Astrocyte of the cerebellum (primary cell): ENCODE measurements around the gene DHX38.
A peak's percentile ranks its signal among the peaks of the same experiment; 100 is the strongest.

ENCODE experiments used
- DNase-seq: peaks from one replicate; pipeline ENCODE4 v3.0.0-alpha.2; 2011; ENCODE audit warnings: low read depth
- H3K4me3 ChIP-seq: 2 replicates; pipeline ENCODE4 v1.5.1; 2011; ENCODE audit warnings: mild to moderate bottlenecking, low read depth, low read length, moderate library complexity
- in situ Hi-C: cut with HindIII; loops from 2 replicates; pipeline ENCODE4 v1.10.0; 2017; ENCODE audit warnings: low sequenced_read_pairs
- TF ChIP-seq, protein P1 (sequence below): IDR thresholded peaks from 2 replicates; pipeline ENCODE4 v1.5.1; 2012; ENCODE audit warnings: low read length, low read depth, moderate library complexity, mild to moderate bottlenecking; ENCODE audit errors: missing control alignments

DHX38 gene

DNA sequence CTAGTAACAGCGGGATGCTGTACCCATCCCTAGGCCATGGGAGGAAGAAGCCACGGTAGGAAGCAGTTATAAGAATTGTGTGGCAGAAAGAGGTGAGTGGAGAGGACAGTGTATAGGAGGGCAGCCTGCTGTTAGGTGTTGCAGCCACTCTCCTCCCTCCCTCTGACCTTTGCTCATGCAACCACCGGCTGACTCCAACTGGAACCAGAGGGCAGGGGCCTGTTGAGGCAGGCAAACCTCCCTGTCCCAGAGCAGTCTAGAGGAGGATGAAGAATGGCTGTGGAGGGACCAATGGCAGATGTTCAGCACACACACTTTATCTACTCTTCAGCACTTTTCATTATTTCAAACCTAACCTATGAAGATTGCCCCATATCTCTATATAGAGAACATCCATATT is 2.4 kb upstream of the DHX38 start:
- no peak for DNase-seq
- in situ Hi-C loops = no loop called here
- H3K4me3 ChIP-seq = no peak overlapping the region
- TF ChIP-seq, protein P1, sequence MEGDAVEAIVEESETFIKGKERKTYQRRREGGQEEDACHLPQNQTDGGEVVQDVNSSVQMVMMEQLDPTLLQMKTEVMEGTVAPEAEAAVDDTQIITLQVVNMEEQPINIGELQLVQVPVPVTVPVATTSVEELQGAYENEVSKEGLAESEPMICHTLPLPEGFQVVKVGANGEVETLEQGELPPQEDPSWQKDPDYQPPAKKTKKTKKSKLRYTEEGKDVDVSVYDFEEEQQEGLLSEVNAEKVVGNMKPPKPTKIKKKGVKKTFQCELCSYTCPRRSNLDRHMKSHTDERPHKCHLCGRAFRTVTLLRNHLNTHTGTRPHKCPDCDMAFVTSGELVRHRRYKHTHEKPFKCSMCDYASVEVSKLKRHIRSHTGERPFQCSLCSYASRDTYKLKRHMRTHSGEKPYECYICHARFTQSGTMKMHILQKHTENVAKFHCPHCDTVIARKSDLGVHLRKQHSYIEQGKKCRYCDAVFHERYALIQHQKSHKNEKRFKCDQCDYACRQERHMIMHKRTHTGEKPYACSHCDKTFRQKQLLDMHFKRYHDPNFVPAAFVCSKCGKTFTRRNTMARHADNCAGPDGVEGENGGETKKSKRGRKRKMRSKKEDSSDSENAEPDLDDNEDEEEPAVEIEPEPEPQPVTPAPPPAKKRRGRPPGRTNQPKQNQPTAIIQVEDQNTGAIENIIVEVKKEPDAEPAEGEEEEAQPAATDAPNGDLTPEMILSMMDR = no peak

GRCh38 chr16:72092832-72093447 is 707 bp upstream of the DHX38 start:
- TF ChIP-seq, protein P1 = no peak
- in situ Hi-C loops = no loop called here
- H3K4me3 ChIP-seq = peak overlapping the region; percentile 95
- peak; percentile 35 for DNase-seq

DNA sequence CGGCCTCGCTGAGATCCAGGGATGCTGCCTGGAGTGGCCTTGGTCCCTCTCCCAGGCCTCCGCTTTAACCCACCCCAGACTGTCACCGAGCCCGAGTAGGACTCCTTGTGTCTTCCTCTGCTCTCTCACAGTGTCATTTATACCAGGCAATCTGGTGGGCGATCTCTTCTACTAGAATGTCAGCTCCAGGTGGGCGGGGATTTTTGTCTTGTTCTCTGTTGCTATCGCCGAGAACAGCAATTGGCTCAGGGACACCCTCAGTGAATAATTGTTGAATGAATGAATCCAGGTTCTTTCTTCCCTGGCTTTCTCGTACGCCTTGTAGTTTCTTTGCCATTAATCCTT is 591 bp downstream of the DHX38 start:
- DNase-seq = no peak
- TF ChIP-seq, protein P1 = no peak
- in situ Hi-C loops = no loop called here
- H3K4me3 ChIP-seq = peak overlapping the region; percentile 95

DNA sequence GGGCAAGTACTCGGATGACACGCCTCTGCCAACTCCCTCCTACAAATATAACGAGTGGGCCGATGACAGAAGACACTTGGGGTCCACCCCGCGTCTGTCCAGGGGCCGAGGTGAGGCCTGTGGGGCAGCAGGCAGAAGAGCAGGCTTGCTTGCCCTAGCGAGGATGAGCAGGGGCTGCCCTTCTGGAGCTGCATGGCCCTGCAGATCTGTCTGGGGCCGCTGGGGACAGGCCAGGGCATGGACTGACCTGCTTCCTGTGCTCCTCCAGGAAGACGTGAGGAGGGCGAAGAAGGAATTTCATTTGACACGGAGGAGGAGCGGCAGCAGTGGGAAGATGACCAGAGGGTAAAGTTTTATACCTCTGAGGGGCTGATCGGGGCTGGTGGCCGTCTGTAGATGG is 5.3 kb downstream of the DHX38 start:
- in situ Hi-C loops = no loop called here
- TF ChIP-seq, protein P1 = no peak
- no peak overlapping the region for H3K4me3 ChIP-seq
- no peak for DNase-seq

DNA sequence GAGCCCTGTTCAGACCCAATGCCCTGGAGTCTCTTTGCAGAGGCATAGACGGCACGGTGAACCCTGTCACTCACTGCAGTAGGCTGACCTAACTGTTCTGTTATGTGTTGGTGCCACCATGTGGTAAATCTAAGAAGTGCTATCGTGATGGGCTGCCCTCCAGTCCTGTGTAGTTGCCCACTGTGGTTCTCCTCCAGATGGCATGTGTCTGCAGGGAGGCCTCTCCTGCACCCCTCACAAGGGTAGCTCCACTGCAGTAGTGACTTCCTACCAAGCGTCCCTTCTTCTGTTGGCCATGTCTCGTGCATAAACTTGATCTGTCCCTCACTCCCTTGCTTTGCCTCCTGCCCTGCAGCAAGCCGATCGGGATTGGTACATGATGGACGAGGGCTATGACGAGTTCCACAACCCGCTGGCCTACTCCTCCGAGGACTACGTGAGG is 5.8 kb downstream of the DHX38 start:
- TF ChIP-seq, protein P1 = peak; percentile 58
- peak; percentile 18 for DNase-seq
- in situ Hi-C loops = no loop called here

GRCh38 chr16:72101195-72101594 is 7.5 kb downstream of the DHX38 start:
- no peak overlapping the region for H3K4me3 ChIP-seq
- in situ Hi-C loops = no loop called here
- TF ChIP-seq, protein P1 = no peak
- DNase-seq = no peak

More for the DNA sequence above, 5.8 kb downstream of the DHX38 start:
- no peak overlapping the region for H3K4me3 ChIP-seq
